DND-41 (cell line): ENCODE measurements around the gene TMTC2.

Source experiments
- CTCF ChIP-seq: IDR thresholded peaks from 2 replicates; pipeline ENCODE4 v1.5.1; 2012; ENCODE audit warnings: borderline replicate concordance, low read length, moderate library complexity, mild to moderate bottlenecking; ENCODE audit not compliant: poor library complexity, severe bottlenecking; ENCODE audit errors: extremely low read depth
- EZH2 ChIP-seq: IDR thresholded peaks from 3 replicates; pipeline ENCODE4 v1.6.1; 2012; ENCODE audit warnings: borderline replicate concordance, low read depth, mild to moderate bottlenecking, moderate library complexity, low read length, inconsistent platforms; ENCODE audit not compliant: severe bottlenecking

GRCh38 chr12:82942521-82942920 lies 255.8 kb downstream of the TMTC2 start:
- TF ChIP-seq EZH2 (no peak), CTCF (no peak)
